GM10248 (cell line): Measurements from ENCODE around the gene SRF.

Experiments
- CTCF ChIA-PET: fragments of 300-600 bp; sonication (Branson Sonifier 250); formaldehyde crosslinking; extraction: SDS; loops from one replicate; lab custom pipeline; 2021; ENCODE audit warnings: antibody characterized with exemption; lab: Yijun Ruan, JAX
- POLR2A ChIA-PET: fragments of 350-650 bp; sonication (Branson Sonifier 250); formaldehyde crosslinking; extraction: SDS; loops from one replicate; lab custom pipeline; 2020; ENCODE audit warnings: antibody characterized with exemption; lab: Yijun Ruan, JAX
- DNase-seq: peaks from one replicate; pipeline ENCODE4 v3.0.0; 2012; ENCODE audit errors: extremely low spot score
- CTCF ChIP-seq: IDR thresholded peaks from 2 replicates; pipeline ENCODE4 v1.5.1; 2012; ENCODE audit warnings: mild to moderate bottlenecking, low read depth; ENCODE audit errors: extremely low read depth, missing control alignments, control extremely low read depth

SRF gene

GRCh38 chr6:43220439-43220951 is 49.4 kb downstream of the SRF start:
- CTCF ChIA-PET, result interaction anchor here (1.3 to 4.8 kb wide), 3 partner anchors 10 to 17 kb away, joined by 4 to 36 read pairs (median 4); partner anchors contain the start of gene DNPH1
- POLR2A ChIA-PET, result no interaction called here
- no peak for TF ChIP-seq CTCF
- no peak for DNase-seq

GRCh38 chr6:43221046-43221972 is 50.2 kb downstream of the SRF start:
- TF ChIP-seq CTCF, result no peak
- ChIA-PET CTCF (interaction anchor here (1.3 to 4.8 kb wide), 3 partner anchors 9 to 17 kb away, joined by 4 to 36 read pairs (median 4); partner anchors contain the start of gene DNPH1), POLR2A (no interaction called here)
- no peak for DNase-seq

GRCh38 chr6:43222418-43223059 is 51.5 kb downstream of the SRF start:
- POLR2A ChIA-PET, result interaction anchor here (0.5 to 0.6 kb wide), 2 partner anchors 285 to 1914 kb away, joined by 3 to 6 read pairs; no protein-coding TSS in a partner anchor
- TF ChIP-seq CTCF, result no peak
- DNase-seq, result no peak
- CTCF ChIA-PET, result interaction anchor here (0.9 to 1.3 kb wide), 2 partner anchors 9 to 285 kb away, joined by 3 to 4 read pairs; no protein-coding TSS in a partner anchor

- ChIA-PET CTCF (interaction anchor here (0.9 to 2.2 kb wide), 6 partner anchors 9 to 284 kb away, joined by 3 to 7 read pairs (median 3); partner anchors contain the start of gene CUL9), POLR2A (interaction anchor here (0.5 to 0.6 kb wide), 2 partner anchors 38 to 284 kb away, joined by 3 to 8 read pairs; no protein-coding TSS in a partner anchor)
- no peak for TF ChIP-seq CTCF
- DNase-seq, result no peak
Measured at GRCh38 chr6:43223175-43223574, 52.1 kb downstream of the SRF start.

- ChIA-PET POLR2A (no interaction called here), CTCF (no interaction called here)
- no peak for TF ChIP-seq CTCF
- no peak for DNase-seq
Measured at GRCh38 chr6:43226192-43226851, 55.3 kb downstream of the SRF start.
